NCI-H1048 (cell line): ENCODE data around the gene TAAR2.
"Not testable (repeated sequence)": the region's sequence is repeated elsewhere in the genome, so short reads cannot be mapped to it uniquely, and the experiment has no call there.

Experiments
- DNase-seq: peaks from one replicate; lab custom pipeline; 2025; lab: John Stamatoyannopoulos, UW

Gene TAAR2

GRCh38 chr6:132612449-132613108, 11.5 kb downstream of the TAAR2 start:
- DNase-seq = no peak

DNA sequence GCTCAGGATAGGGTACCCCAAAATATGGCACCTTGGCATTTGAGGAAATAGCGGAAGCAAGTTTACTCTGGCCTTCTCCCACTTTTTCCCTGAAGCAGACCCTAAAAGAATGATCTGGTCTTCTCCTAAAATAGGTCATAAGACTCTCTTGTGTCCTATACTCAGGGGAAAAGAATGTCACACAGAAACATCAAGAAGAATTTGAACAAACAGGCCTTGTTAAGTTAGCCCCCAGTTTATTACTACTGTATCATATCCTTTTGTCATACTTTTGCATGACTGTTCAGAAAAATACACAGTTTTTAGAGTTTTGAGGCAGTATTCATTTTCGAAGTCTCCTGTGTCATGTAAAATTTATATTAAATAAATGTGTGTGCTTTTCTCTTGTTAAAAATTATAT, 12.5 kb downstream of the TAAR2 start:
- DNase-seq = no peak

GRCh38 chr6:132607544-132608233, 16.4 kb downstream of the TAAR2 start:
- DNase-seq = no peak

DNA sequence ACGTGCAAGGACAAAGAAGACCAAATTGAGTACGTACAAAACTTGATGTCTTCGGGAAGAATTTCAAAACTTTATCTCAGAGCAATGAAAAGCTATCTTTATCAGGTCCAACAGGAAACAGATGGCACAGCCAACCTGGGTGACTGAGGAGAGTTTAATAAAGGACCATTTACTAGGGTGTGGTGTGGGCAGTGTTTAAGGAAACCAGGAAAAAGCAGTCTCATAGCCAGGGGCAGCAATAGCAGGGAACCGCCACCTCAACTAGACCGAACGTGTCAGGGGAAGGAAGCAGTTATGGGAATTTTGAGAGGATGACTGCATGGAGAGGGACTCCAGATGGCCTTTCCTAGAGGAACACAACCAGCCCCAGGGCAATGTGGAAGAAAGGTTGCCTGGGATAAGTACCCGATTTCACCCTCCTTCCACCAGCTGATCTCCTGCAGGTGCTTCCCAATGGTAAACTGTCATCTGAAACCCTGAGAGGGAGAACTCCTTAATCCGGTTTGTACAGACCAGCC, 19.4 kb downstream of the TAAR2 start:
- DNase-seq = no peak

GRCh38 chr6:132600900-132601299, 23.2 kb downstream of the TAAR2 start:
- DNase-seq = not testable (repeated sequence)

GRCh38 chr6:132598473-132598872, 25.6 kb downstream of the TAAR2 start:
- no peak for DNase-seq

- no peak for DNase-seq
Measured at GRCh38 chr6:132596201-132596600, 27.9 kb downstream of the TAAR2 start.

DNA sequence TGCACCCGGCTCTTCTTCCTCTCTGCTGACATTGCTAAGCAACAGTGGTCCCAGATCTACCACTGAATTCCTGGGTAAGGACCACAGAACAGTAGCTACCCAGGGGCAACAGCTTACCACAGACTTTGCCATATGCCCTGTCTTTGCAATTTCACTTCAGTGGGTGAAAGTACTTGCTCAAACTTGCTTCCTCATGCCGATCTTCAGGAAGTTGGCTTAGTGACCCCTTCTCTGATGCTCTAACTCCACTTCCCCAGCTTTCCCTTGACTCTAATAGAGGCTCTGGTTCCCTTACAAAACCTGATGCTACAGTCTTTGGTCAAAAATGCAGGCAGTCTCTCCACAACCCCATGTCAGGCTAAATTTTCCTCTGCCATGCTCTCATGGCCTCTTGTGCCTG, 31.2 kb downstream of the TAAR2 start:
- DNase-seq = no peak

GRCh38 chr6:132590362-132590761, 33.7 kb downstream of the TAAR2 start:
- no peak for DNase-seq

DNA sequence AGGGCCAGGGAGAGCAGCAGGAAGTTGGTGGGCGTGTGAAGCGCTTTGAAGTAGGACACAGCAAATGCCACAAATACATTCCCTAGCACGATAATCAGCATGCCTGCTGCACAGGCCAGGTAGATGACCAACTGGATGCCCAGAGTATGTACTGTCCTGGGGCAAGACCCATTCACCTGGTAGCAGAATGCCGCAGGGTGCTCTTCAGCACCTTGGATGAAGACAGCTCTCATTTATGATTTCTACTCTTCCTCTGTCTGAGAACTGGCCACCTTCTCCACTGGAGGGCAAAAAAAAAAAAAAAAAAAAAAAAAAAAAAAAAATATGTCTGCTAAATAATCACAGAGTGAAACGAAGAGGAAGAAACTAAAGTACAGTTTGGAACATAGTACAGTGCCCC, 34.6 kb downstream of the TAAR2 start, which contains the start of gene TAAR5:
TAAR5 (minus strand) TSS at position 288 of the 400 bp plus-strand sequence; CDS start at position 233, 55 bp downstream.
- no peak for DNase-seq

DNA sequence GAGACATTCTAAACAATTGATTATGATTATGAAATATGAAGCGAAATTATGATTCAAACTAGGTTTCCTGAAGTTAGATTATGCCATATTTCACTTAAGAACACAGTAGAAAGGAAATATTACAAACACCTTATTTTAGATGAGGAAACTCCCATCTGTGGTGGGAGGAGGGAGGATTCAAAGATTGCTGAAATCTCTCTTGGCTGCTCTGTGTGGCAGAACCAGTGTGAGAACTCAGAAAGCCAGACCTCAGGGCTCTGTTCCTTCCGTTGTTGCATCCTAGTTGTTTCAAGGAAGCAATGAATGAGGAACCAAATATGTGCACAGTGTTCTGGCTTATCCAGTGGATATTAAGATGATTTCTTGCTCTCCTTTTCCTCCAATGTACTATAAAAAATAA, 36.7 kb downstream of the TAAR2 start:
- no peak for DNase-seq

GRCh38 chr6:132584698-132585097, 39.4 kb downstream of the TAAR2 start:
- DNase-seq = no peak

GRCh38 chr6:132571774-132572173, 52.3 kb downstream of the TAAR2 start:
- no peak for DNase-seq

GRCh38 chr6:132570221-132570777, 53.8 kb downstream of the TAAR2 start, which contains the start of gene TAAR6:
TSS of gene TAAR6 (plus strand) at chr6:132570322. CDS start at chr6:132570322, 0 bp downstream.
- no peak for DNase-seq

GRCh38 chr6:132569170-132569569, 54.9 kb downstream of the TAAR2 start:
- DNase-seq = no peak

- no peak for DNase-seq
Measured at GRCh38 chr6:132568611-132569010, 55.5 kb downstream of the TAAR2 start.

- no peak for DNase-seq
Measured at GRCh38 chr6:132567566-132567965, 56.5 kb downstream of the TAAR2 start.
